Measurements from ENCODE around the gene KLK6.

DNA sequence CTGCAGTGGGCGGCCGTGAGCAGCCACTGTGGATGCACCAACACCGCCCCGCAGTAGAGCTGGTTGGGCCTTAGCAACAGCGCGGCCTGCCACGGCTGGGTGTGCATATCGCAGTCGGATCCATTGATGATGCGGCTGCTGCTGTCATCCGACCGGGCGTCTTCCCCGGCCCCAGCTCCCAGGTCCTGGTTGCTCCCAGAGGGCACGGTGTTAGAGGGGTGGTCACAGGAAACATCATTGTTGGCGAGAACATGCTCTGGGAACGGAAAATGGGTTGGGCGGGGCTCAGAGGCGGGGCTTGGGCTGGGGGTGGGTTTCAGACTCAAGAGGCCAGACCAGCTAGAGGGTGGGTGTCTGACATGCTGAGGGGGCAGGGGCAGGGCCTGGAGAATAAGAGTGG is 19.5 kb downstream of the KLK6 start:
- TF ChIP-seq, protein P1, sequence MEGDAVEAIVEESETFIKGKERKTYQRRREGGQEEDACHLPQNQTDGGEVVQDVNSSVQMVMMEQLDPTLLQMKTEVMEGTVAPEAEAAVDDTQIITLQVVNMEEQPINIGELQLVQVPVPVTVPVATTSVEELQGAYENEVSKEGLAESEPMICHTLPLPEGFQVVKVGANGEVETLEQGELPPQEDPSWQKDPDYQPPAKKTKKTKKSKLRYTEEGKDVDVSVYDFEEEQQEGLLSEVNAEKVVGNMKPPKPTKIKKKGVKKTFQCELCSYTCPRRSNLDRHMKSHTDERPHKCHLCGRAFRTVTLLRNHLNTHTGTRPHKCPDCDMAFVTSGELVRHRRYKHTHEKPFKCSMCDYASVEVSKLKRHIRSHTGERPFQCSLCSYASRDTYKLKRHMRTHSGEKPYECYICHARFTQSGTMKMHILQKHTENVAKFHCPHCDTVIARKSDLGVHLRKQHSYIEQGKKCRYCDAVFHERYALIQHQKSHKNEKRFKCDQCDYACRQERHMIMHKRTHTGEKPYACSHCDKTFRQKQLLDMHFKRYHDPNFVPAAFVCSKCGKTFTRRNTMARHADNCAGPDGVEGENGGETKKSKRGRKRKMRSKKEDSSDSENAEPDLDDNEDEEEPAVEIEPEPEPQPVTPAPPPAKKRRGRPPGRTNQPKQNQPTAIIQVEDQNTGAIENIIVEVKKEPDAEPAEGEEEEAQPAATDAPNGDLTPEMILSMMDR (IDR thresholded peaks at IDR 0.05), result no peak
- TF ChIP-seq POLR2AphosphoS5 (IDR thresholded peaks at IDR 0.05), result no peak
- TF ChIP-seq POLR2A (IDR thresholded peaks at IDR 0.05; ENCODE audit: low read depth), result no peak
